Activated B cell treated with CpG ODN at 0.5 μM for 24 hours (primary cell): ENCODE results near the gene MPL. TPM values are rescaled to one million over a fixed set of nuclear protein-coding genes. Genes with fewer than 3 reads are reported as not detected.

Experiments used
- ATAC-seq: fragments of 200-7000 bp; cut with Tn5 transposase; one replicate; pipeline ENCODE4 v1.10.0; 2021; ENCODE audit warnings: low read depth, mild to moderate bottlenecking, moderate library complexity
- CTCF ChIA-PET: fragments of 350-600 bp; sonication (Branson Sonifier 250); formaldehyde crosslinking; loops from one replicate; lab custom pipeline; 2021; ENCODE audit warnings: antibody characterized with exemption; lab: Charles Lee
- POLR2A ChIA-PET: fragments of 350-600 bp; sonication (Branson Sonifier 250); formaldehyde crosslinking; loops from one replicate; lab custom pipeline; 2021; ENCODE audit warnings: antibody characterized with exemption; lab: Charles Lee
- DNase-seq: peaks from one replicate; pipeline ENCODE4 v3.0.0; 2022
- H3K27ac Mint-ChIP-seq: one replicate; pipeline ENCODE4 v1.8.0; 2020; ENCODE audit warnings: mixed read lengths
- H3K27me3 Mint-ChIP-seq: one replicate; pipeline ENCODE4 v1.8.0; 2021; ENCODE audit warnings: mixed read lengths
- H3K36me3 Mint-ChIP-seq: one replicate; pipeline ENCODE4 v1.8.0; 2021; ENCODE audit warnings: low read depth, mixed read lengths
- H3K4me1 Mint-ChIP-seq: one replicate; pipeline ENCODE4 v1.8.0; 2021; ENCODE audit warnings: mixed read lengths
- H3K4me3 Mint-ChIP-seq: one replicate; pipeline ENCODE4 v1.8.0; 2020; ENCODE audit warnings: mild to moderate bottlenecking, mixed read lengths
- H3K9me3 Mint-ChIP-seq: one replicate; pipeline ENCODE4 v1.8.0; 2020; ENCODE audit warnings: mixed read lengths
- CTCF ChIP-seq: fragments of 200-600 bp; IDR thresholded peaks from one replicate; pipeline ENCODE4 v1.8.0; 2022; ENCODE audit warnings: antibody characterized with exemption, mild to moderate bottlenecking
- intact Hi-C: fragments of 100-400 bp; cut with micrococcal nuclease; formaldehyde crosslinking; loops from one replicate; pipeline ENCODE4 v1.15.1; 2024
- total RNA-seq: library from RNA; stranded (reverse); gene quantifications from 2 replicates; pipeline ENCODE4 v1.2.3, GENCODE V29; 2022

MPL gene
- total RNA-seq, 1 donor from 2014 or later: not detected

- ATAC-seq (no peak), DNase-seq (no peak)
- Mint-ChIP-seq H3K36me3 (peaks cover 6% of the 10 kb centered on the region), H3K4me3 (no peak overlapping the region), H3K27me3 (no peaks in the 10 kb centered on the region), H3K27ac (no peak overlapping the region), H3K4me1 (peaks cover 19% of the 10 kb centered on the region), H3K9me3 (no peaks in the 10 kb centered on the region)
- intact Hi-C loops: loop anchor here (10.0 kb wide), 1 partner anchor 620 kb away; the partner anchor contains the start of genes ATP6V0B, B4GALT2 and DPH2
- ChIA-PET POLR2A (interaction anchor here (0.7 to 1.0 kb wide), 2 partner anchors 9 to 13 kb away, joined by 5 to 6 read pairs; partner anchors contain the start of gene ELOVL1), CTCF (no interaction called here)
- TF ChIP-seq CTCF: no peak
These were observed 17.3 kb downstream of the MPL start for GRCh38 chr1:43354936-43355335.

DNA sequence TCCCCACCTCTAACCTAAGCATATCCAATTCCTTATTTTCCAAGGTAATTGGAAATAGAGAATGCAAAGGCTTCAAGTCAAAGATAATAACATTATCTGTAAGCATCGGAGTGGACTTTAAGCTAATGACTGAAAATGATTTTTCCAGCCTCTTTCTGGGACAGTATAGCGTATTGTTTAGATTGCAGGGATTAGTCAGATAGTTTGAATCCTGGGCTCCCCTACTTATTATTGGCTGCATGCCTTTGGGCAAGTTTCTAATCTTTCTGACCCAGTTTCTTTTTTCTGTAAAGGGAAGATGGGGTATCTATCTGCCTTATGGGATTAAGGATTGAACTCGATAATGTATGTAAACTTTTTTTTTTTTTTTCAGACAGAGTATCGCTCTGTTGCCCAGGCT, 19.6 kb downstream of the MPL start:
- Mint-ChIP-seq H3K27ac (no peak overlapping the region), H3K36me3 (peaks cover 22% of the 10 kb centered on the region), H3K9me3 (no peaks in the 10 kb centered on the region), H3K4me3 (peak overlapping the region; percentile 4), H3K27me3 (no peaks in the 10 kb centered on the region), H3K4me1 (peaks cover 16% of the 10 kb centered on the region)
- DNase-seq: no peak
- intact Hi-C loops: loop anchor here (10.0 kb wide), 1 partner anchor 618 kb away; the partner anchor contains the start of genes ATP6V0B, B4GALT2 and DPH2
- POLR2A ChIA-PET: interaction anchor here (0.9 kb wide), 1 partner anchor 11 kb away, joined by 3 read pairs; no protein-coding TSS in a partner anchor
- CTCF ChIA-PET: no interaction called here
- ATAC-seq: no peak
- no peak for TF ChIP-seq CTCF

DNA sequence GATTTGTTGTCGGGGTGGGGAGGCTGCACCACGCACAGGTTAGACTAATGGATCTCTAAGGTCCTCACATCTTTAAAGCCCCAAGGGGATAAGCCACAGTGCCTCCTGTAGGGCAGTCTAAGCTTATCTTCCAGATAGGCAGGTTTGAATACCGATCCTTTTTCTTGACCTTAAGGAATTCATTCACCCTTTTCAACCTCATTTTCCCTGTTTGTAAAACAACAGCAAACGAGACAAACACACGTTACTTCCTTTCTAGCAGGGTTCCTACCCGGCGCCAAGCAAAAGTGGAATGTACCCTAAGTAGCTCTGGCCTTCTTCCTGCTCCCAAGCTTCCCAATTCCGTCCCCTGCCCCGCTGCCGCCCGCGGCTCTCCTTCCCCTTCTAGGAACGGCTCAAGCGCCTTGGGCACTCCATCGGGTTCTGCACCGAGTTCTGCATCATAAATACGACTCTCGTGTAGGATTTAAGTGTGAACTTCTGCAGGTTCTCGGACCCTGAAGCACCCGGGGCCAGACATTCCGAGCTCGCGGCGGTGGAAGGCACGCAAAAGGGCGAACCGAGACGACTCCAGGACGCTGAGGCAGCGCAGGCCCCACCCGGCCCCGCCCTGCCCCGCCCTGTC, 20.6 kb downstream of the MPL start:
- peak overlapping the region; percentile 91 for H3K27ac Mint-ChIP-seq
- peaks cover 32% of the 10 kb centered on the region for H3K36me3 Mint-ChIP-seq
- CTCF ChIA-PET: interaction anchor here (0.7 to 1.6 kb wide), 4 partner anchors 10 to 132 kb away, joined by 3 to 7 read pairs (median 5); partner anchors contain the start of gene ELOVL1
- TF ChIP-seq CTCF: no peak
- peak overlapping the region; percentile 91 for H3K4me3 Mint-ChIP-seq
- intact Hi-C loops: loop anchor here (1.0 to 10.0 kb wide), 7 partner anchors 9 to 617 kb away; partner anchors contain the start of genes ATP6V0B, B4GALT2, CFAP57 and DPH2
- H3K4me1 Mint-ChIP-seq: peaks cover 16% of the 10 kb centered on the region
- POLR2A ChIA-PET: interaction anchor here (0.6 to 2.0 kb wide), 13 partner anchors 9 to 292 kb away, joined by 3 to 108 read pairs (median 6); partner anchors contain the start of genes CFAP57, EBNA1BP2, ELOVL1 and KDM4A
- DNase-seq (no peak), ATAC-seq (no peak)
- H3K27me3 Mint-ChIP-seq: no peaks in the 10 kb centered on the region
- H3K9me3 Mint-ChIP-seq: no peaks in the 10 kb centered on the region

DNA sequence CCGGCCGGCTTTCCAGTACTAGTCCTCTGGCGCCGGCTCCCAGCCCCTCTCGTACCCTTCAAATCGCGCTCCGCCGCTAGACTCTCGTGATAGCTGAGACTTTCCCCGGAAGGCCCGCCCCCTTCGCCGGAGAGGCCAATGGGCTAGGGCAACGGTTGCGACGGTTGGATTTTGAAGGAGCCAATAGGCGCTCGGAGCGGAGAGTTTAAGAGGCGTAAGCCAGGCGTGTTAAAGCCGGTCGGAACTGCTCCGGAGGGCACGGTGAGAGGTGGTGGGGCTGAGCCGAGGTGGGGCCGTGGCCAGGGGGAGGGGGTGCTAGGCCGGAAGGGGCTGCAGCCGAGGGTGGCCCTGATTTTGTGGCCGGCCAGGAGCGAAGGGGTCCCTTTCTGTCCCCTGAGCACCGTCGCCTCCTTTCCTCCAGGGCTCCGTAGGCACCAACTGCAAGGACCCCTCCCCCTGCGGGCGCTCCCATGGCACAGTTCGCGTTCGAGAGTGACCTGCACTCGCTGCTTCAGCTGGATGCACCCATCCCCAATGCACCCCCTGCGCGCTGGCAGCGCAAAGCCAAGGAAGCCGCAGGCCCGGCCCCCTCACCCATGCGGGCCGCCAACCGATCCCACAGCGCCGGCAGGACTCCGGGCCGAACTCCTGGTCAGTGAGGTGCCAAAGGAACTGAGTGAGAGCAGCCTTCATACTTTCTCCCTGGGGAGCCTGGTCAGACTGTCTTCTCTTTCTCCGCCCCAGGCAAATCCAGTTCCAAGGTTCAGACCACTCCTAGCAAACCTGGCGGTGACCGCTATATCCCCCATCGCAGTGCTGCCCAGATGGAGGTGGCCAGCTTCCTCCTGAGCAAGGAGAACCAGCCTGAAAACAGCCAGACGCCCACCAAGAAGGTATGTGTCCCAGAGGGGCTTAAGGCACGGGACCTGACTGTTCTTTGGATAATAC, 21.4 kb downstream of the MPL start, which contains the start of gene CDC20:
Gene CDC20, plus strand, starts transcription at position 236 of the 948 bp plus-strand sequence. Its CDS starts 235 bp downstream, at position 471.
- intact Hi-C loops: loop anchor here (1.0 to 10.0 kb wide), 7 partner anchors 8 to 616 kb away; partner anchors contain the start of genes ATP6V0B, B4GALT2, CFAP57 and DPH2
- POLR2A ChIA-PET: interaction anchor here (0.6 to 2.0 kb wide), 13 partner anchors 9 to 291 kb away, joined by 3 to 108 read pairs (median 6); partner anchors contain the start of genes CFAP57, EBNA1BP2, ELOVL1 and KDM4A
- peaks cover 40% of the 10 kb centered on the region for H3K36me3 Mint-ChIP-seq

More for the DNA sequence above, 21.4 kb downstream of the MPL start, which contains the start of gene CDC20:
- Mint-ChIP-seq H3K9me3 (no peaks in the 10 kb centered on the region), H3K27me3 (no peaks in the 10 kb centered on the region), H3K4me3 (peak within 1 kb of the TSS; percentile 91), H3K27ac (peak within 1 kb of the TSS; percentile 91), H3K4me1 (peaks cover 16% of the 10 kb centered on the region)
- no peak for TF ChIP-seq CTCF
- DNase-seq (peak; percentile 96), ATAC-seq (peak; percentile 99)
- CTCF ChIA-PET: interaction anchor here (0.7 to 1.6 kb wide), 4 partner anchors 9 to 133 kb away, joined by 3 to 7 read pairs (median 5); partner anchors contain the start of gene ELOVL1
